Measurements from ENCODE around the gene XYLT1.

Gene XYLT1

GRCh38 chr16:17471719-17472461 is 1.1 kb upstream of the XYLT1 start:
- H3K36me3 ChIP-seq (ENCODE audit: control insufficient read depth in 2 of 2, insufficient read depth in 1 of 2, low read length in 2 of 2): no peaks in the 10 kb centered on the region
- H3K27ac ChIP-seq (ENCODE audit: extremely low read depth, low read depth, low read length): no peak overlapping the region
- H3K4me1 ChIP-seq (ENCODE audit: control insufficient read depth, insufficient read depth, low read length): peaks cover 3% of the 10 kb centered on the region; the same call in 1 of the 2 replicates
- no peaks in the 10 kb centered on the region for H3K9me3 ChIP-seq (ENCODE audit: control insufficient read depth, insufficient read depth, low read depth, low read length)
- TF ChIP-seq ZNF292 (tag by site-specific recombination; IDR thresholded peaks at IDR 0.05; ENCODE audit: borderline replicate concordance, low read depth) (no peak), ZNF664 (tag by site-specific recombination; IDR thresholded peaks at IDR 0.05) (no peak), ZNF416 (tag by site-specific recombination; IDR thresholded peaks at IDR 0.05) (no peak), ZNF530 (tag by site-specific recombination; IDR thresholded peaks at IDR 0.05; ENCODE audit: low read depth) (no peak)
- no peak overlapping the region for H3K4me3 ChIP-seq (ENCODE audit: low read depth, low read length)
- ChIA-PET POLR2A (no interaction called here), CTCF (no interaction called here)

- TF ChIP-seq ZNF366 (tag by site-specific recombination; conservative IDR thresholded peaks at IDR 0.05) (no peak), ZBTB26 (tag by site-specific recombination; optimal IDR thresholded peaks at IDR 0.05) (peak; percentile 8)
- CTCF ChIA-PET: no interaction called here
- Histone ChIP-seq H3K4me1 (ENCODE audit: control insufficient read depth, insufficient read depth, low read length) (peaks cover 3% of the 10 kb centered on the region; the same call in 1 of the 2 replicates), H3K9me3 (ENCODE audit: control insufficient read depth, insufficient read depth, low read depth, low read length) (no peaks in the 10 kb centered on the region), H3K4me3 (ENCODE audit: low read depth, low read length) (peak overlapping the region; percentile 36), H3K36me3 (ENCODE audit: control insufficient read depth in 2 of 2, insufficient read depth in 1 of 2, low read length in 2 of 2) (no peaks in the 10 kb centered on the region), H3K27ac (ENCODE audit: extremely low read depth, low read depth, low read length) (no peak overlapping the region; the same call in 1 of the 2 replicates)
- POLR2A ChIA-PET: no interaction called here
These were observed 415 bp downstream of the XYLT1 start for GRCh38 chr16:17470182-17470907.

GRCh38 chr16:17469741-17470181 is 999 bp downstream of the XYLT1 start:
- POLR2A ChIA-PET: interaction anchor here (0.6 kb wide), 1 partner anchor 14 kb away, joined by 5 read pairs; no protein-coding TSS in a partner anchor
- peaks cover 3% of the 10 kb centered on the region; the same call in 1 of the 2 replicates for H3K4me1 ChIP-seq (ENCODE audit: control insufficient read depth, insufficient read depth, low read length)
- TF ChIP-seq ZNF335 (tag by site-specific recombination; conservative IDR thresholded peaks at IDR 0.05) (peak; percentile 42), ATF2 (tag by site-specific recombination; IDR thresholded peaks at IDR 0.05; ENCODE audit: low read depth) (no peak), ZNF521 (tag by site-specific recombination; IDR thresholded peaks at IDR 0.05) (no peak)
- H3K36me3 ChIP-seq (ENCODE audit: control insufficient read depth in 2 of 2, insufficient read depth in 1 of 2, low read length in 2 of 2): no peaks in the 10 kb centered on the region
- no peak overlapping the region for H3K27ac ChIP-seq (ENCODE audit: extremely low read depth, low read depth, low read length)
- peak overlapping the region; percentile 36 for H3K4me3 ChIP-seq (ENCODE audit: low read depth, low read length)
- H3K9me3 ChIP-seq (ENCODE audit: control insufficient read depth, insufficient read depth, low read depth, low read length): no peaks in the 10 kb centered on the region
- CTCF ChIA-PET: no interaction called here

GRCh38 chr16:17469011-17469740 is 1.6 kb downstream of the XYLT1 start:
- POLR2A ChIA-PET: interaction anchor here (0.6 kb wide), 1 partner anchor 15 kb away, joined by 5 read pairs; no protein-coding TSS in a partner anchor
- no peaks in the 10 kb centered on the region for H3K36me3 ChIP-seq (ENCODE audit: control insufficient read depth in 2 of 2, insufficient read depth in 1 of 2, low read length in 2 of 2)
- CTCF ChIA-PET: no interaction called here
- H3K9me3 ChIP-seq (ENCODE audit: control insufficient read depth, insufficient read depth, low read depth, low read length): no peaks in the 10 kb centered on the region
- TF ChIP-seq YY2 (tag by site-specific recombination; IDR thresholded peaks at IDR 0.05) (no peak), ZNF629 (tag by site-specific recombination; IDR thresholded peaks at IDR 0.05) (no peak)
- no peak overlapping the region for H3K27ac ChIP-seq (ENCODE audit: extremely low read depth, low read depth, low read length)
- peaks cover 3% of the 10 kb centered on the region; the same call in 1 of the 2 replicates for H3K4me1 ChIP-seq (ENCODE audit: control insufficient read depth, insufficient read depth, low read length)
- no peak overlapping the region for H3K4me3 ChIP-seq (ENCODE audit: low read depth, low read length)

All from HEK293 (cell line).